Activated naive CD8-positive, alpha-beta T cell treated with anti-CD3 and anti-CD28 coated beads for 36 hours (primary cell): Measurements from ENCODE around the gene ENG. TPM values are rescaled to one million over a fixed set of nuclear protein-coding genes. Genes with fewer than 3 reads are reported as not detected.

Source experiments
- DNase-seq: peaks from one replicate; pipeline ENCODE4 v3.0.0; 2021
- H3K27ac Mint-ChIP-seq: one replicate; pipeline ENCODE4 v1.8.0; 2022; ENCODE audit warnings: mild to moderate bottlenecking, moderate library complexity, mixed read lengths
- H3K27me3 Mint-ChIP-seq: one replicate; pipeline ENCODE4 v1.8.0; 2022; ENCODE audit warnings: mild to moderate bottlenecking, mixed read lengths
- H3K36me3 Mint-ChIP-seq: one replicate; pipeline ENCODE4 v1.8.0; 2021; ENCODE audit warnings: mild to moderate bottlenecking, mixed read lengths
- H3K4me1 Mint-ChIP-seq: one replicate; pipeline ENCODE4 v1.8.0; 2021; ENCODE audit warnings: mixed read lengths
- H3K4me3 Mint-ChIP-seq: one replicate; pipeline ENCODE4 v1.8.0; 2022; ENCODE audit warnings: mild to moderate bottlenecking, moderate library complexity, mixed read lengths
- H3K9me3 Mint-ChIP-seq: one replicate; pipeline ENCODE4 v1.8.0; 2022; ENCODE audit warnings: mixed read lengths
- total RNA-seq, 2 experiments: library from RNA; stranded (reverse); gene quantifications; one replicate each; pipeline ENCODE4 v1.2.3, GENCODE V29; 2021

The ENG gene
- total RNA-seq, 2 experiments from 2014 or later = 17.7 to 18.8 TPM

DNA sequence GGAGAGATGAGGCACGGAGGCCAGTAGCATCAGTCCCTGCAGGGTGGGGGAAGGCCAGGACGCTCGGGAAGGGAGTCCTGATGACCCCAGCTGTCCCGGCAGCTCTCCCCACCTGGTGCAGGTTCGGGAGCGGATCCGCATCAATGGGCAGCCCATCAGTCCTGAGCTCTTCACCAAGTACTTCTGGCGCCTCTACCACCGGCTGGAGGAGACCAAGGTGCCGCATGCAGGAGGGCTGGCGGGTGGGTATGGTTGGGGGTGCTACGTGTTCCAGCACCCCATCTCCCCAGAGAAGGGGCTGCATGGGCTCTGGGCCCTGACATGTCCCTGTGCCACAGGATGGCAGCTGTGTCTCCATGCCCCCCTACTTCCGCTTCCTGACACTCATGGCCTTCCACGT, 47.6 kb downstream of the ENG start:
- peaks cover 12% of the 10 kb centered on the region for H3K36me3 Mint-ChIP-seq
- no peaks in the 10 kb centered on the region for H3K9me3 Mint-ChIP-seq
- no peak overlapping the region for H3K4me3 Mint-ChIP-seq
- no peak for DNase-seq
- no peak overlapping the region for H3K27ac Mint-ChIP-seq
- no peaks in the 10 kb centered on the region for H3K27me3 Mint-ChIP-seq
- peaks cover 13% of the 10 kb centered on the region for H3K4me1 Mint-ChIP-seq

DNA sequence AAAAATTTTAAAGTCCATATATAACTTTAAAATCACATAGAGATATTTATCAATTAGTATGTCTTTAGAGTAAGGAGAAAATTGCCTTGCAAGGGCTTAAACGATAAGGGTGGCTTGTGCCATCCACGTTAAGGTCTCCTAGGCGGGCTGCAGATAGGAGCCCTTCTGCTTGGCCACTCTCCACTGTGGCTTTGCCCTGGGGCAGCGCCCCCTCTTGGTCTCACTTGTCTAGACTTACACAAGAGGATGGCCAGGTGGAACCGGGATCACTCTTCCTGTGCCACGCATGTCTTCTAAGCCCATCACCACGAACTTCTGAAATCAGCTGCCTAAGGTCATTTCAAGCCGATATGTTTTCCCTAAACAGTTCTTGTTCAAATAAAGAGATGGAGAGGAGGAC, 48.8 kb downstream of the ENG start:
- peaks cover 16% of the 10 kb centered on the region for H3K4me1 Mint-ChIP-seq
- peaks cover 10% of the 10 kb centered on the region for H3K36me3 Mint-ChIP-seq
- H3K9me3 Mint-ChIP-seq = no peaks in the 10 kb centered on the region
- H3K27me3 Mint-ChIP-seq = no peaks in the 10 kb centered on the region
- DNase-seq = peak; percentile 43
- H3K4me3 Mint-ChIP-seq = no peak overlapping the region
- H3K27ac Mint-ChIP-seq = peak overlapping the region; percentile 42

DNA sequence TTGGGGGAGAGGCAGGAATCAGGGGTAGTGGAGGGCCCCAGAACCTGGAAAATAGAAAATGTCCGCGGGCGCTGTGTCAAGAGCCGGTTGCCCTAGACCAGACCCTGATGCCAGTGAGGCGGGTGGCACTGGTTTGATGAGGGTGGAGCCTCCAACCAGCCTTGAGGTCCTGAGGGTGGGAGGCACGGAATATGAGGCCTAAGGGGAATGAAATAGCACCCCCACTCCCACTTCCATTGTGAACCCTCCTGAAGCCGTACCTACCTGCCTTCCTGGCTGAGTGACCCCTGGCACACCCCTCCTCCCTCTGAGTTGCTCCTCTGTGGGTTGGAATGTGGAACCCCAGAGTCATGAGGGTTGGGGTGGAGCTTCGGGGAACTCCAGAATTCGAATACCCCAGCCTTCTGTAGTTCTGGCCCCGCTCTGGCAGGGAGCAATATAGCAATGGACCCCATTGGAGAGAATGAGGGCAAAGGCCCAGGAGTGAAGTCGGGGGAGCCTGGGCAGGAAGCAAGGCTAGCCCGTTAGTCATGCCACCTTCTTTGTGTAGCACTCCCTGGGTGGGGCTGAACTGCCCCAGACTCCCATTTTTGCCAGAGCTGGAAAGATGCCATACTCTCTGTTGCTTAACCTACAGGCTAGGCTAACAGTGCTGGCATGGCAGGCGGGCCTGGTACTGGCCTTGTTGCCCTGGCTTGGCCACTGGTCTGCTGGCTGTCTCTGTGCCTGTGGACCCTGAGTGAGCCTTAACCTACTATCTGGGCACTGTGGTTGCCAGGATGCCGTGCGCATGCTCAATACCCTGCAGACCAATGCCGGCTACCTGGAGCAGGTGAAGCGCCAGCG, 50.7 kb downstream of the ENG start:
- peaks cover 16% of the 10 kb centered on the region for H3K4me1 Mint-ChIP-seq
- peaks cover 9% of the 10 kb centered on the region for H3K36me3 Mint-ChIP-seq
- H3K27me3 Mint-ChIP-seq = no peaks in the 10 kb centered on the region
- H3K4me3 Mint-ChIP-seq = peak overlapping the region; percentile 98
- DNase-seq = no peak
- no peaks in the 10 kb centered on the region for H3K9me3 Mint-ChIP-seq
- peak overlapping the region; percentile 97 for H3K27ac Mint-ChIP-seq

DNA sequence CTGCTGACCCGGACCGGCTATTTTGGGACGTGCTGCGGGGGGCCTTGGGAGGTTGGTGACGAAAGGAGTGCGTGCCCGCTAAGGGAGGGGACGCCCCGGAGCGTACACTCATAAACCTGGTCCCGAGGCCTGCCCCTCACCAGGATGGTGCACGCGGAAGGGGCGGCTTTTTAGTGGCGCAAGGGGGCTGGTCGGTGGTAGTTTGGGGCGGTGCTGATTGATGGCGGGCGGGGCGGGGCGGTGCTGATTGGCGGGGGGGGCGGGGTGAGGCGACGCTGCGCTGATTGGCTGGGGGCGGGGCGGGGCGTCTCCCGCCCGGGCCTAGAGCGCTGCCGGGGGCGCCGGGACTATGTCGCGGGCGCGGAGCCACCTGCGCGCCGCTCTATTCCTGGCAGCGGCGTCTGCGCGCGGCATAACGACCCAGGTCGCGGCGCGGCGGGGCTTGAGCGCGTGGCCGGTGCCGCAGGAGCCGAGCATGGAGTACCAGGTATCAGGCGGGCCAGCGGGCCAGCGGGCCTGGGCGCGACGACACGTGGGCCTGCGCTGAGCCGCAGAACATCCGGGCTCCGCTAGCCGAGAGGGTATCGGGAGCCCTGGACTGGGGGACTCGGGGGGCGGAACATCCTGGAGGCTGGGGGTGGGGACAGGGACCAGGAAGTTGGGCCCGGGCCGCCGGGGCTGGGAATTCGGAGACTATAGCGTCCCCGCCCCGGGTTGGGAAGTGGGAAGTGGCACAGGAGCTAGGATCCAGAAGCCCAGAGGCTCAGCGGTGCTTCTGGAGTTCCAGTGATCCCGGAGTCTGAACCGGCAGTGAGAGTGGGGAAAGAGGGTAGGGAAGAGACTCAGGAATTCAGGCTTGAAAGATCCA, 51.6 kb downstream of the ENG start, which contains the start of gene FPGS:
FPGS (plus strand) TSS at position 307 of the 868 bp plus-strand sequence; CDS start at position 350, 43 bp downstream.
- Mint-ChIP-seq H3K4me1 (peaks cover 17% of the 10 kb centered on the region), H3K27ac (peak within 1 kb of the TSS; percentile 97), H3K36me3 (peaks cover 9% of the 10 kb centered on the region), H3K9me3 (no peaks in the 10 kb centered on the region), H3K27me3 (no peaks in the 10 kb centered on the region), H3K4me3 (peak within 1 kb of the TSS; percentile 98)
- DNase-seq = peak; percentile 88

DNA sequence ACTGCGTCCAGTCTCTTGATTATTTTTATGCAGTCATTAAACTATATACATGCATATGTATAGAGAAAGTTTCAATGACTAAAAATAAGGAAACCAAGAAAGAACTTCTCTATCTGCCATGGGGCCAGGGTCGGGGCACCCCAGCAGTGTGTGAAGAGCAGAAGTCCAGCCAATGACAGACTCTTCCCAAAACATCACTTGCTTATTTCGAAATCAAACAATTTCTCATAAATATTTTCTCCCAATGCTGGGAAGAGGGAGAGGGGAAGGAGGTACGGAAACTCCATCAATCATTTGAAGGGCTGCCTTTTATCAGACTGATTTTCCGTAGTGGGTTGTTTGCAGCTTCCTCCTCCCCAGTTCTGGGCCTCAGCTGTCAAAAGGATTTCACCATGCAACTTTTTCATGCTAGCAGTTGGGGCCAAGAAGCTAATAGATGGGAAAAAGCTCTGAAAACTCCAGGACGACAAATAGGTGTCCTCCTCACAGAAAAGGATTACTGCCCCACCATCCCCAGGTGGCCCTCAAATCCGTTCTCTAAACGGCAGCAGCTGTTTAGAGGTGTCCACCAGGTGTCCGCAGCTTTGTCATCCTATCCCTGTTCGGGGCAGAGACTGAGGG, 52.4 kb downstream of the ENG start:
- H3K27ac Mint-ChIP-seq = peak overlapping the region; percentile 84
- no peaks in the 10 kb centered on the region for H3K27me3 Mint-ChIP-seq
- peak overlapping the region; percentile 77 for H3K4me3 Mint-ChIP-seq
- H3K9me3 Mint-ChIP-seq = no peaks in the 10 kb centered on the region
- H3K36me3 Mint-ChIP-seq = peaks cover 9% of the 10 kb centered on the region
- no peak for DNase-seq
- peaks cover 25% of the 10 kb centered on the region for H3K4me1 Mint-ChIP-seq

DNA sequence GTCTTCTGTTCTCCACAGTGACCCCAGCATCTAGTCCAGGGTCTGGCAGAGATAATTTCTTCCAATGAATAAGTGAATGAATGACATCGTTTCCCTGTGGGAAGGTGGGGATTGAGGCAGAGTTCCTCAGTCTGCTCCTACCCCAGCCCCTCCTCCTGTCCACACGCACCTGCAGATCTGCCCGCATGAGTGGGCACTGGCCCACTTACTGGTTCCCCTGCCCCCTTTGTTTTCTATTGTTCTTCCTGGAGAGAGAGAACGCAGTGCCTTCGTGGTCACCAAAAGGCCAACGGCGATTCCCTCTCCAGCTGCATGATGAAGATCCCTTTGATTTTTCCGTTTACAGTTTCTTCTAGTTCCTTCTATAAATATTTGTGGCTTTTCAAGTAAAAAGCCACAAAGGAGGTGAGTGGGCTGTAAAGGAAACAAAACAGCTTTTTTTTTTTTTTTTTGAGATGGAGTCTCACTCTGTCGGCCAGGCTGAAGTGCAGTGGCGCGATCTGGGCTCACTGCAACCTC, 57.5 kb downstream of the ENG start:
- H3K4me3 Mint-ChIP-seq = peak overlapping the region; percentile 57
- H3K27me3 Mint-ChIP-seq = no peaks in the 10 kb centered on the region
- peak overlapping the region; percentile 72 for H3K27ac Mint-ChIP-seq
- H3K9me3 Mint-ChIP-seq = no peaks in the 10 kb centered on the region
- H3K36me3 Mint-ChIP-seq = no peaks in the 10 kb centered on the region
- DNase-seq = no peak
- peaks cover 26% of the 10 kb centered on the region for H3K4me1 Mint-ChIP-seq

DNA sequence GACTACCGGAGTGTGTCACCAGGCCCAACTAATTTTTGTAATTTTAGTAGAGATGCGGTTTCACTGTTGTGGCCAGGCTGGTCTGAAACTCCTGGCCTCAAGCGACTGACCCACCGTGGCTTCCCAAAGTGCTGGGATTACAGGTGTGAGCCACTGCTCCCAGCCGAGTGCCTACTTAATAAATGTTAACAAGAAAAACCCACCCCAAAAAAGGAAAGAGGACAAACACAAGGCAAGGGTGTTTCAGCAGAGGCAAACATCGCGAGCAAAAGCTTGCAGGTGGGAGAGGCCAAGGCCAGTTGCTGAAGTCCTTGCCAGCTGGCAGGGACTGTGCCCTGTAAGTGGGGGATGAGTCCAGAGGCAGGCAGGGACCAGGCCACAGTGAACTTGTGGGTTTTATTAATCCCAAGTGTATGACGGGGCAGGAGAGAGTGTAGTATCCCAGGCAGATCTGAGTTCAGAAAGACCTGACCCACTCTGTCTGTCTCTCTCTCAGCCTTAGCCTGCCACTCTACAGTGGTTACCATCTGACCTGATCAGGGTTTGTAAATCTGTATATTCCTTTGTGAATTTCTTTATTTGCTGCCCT, 58.1 kb downstream of the ENG start:
- H3K9me3 Mint-ChIP-seq = no peaks in the 10 kb centered on the region
- H3K27me3 Mint-ChIP-seq = no peaks in the 10 kb centered on the region
- peak overlapping the region; percentile 72 for H3K27ac Mint-ChIP-seq
- peaks cover 4% of the 10 kb centered on the region for H3K36me3 Mint-ChIP-seq
- H3K4me1 Mint-ChIP-seq = peaks cover 22% of the 10 kb centered on the region
- no peak for DNase-seq
- H3K4me3 Mint-ChIP-seq = no peak overlapping the region

DNA sequence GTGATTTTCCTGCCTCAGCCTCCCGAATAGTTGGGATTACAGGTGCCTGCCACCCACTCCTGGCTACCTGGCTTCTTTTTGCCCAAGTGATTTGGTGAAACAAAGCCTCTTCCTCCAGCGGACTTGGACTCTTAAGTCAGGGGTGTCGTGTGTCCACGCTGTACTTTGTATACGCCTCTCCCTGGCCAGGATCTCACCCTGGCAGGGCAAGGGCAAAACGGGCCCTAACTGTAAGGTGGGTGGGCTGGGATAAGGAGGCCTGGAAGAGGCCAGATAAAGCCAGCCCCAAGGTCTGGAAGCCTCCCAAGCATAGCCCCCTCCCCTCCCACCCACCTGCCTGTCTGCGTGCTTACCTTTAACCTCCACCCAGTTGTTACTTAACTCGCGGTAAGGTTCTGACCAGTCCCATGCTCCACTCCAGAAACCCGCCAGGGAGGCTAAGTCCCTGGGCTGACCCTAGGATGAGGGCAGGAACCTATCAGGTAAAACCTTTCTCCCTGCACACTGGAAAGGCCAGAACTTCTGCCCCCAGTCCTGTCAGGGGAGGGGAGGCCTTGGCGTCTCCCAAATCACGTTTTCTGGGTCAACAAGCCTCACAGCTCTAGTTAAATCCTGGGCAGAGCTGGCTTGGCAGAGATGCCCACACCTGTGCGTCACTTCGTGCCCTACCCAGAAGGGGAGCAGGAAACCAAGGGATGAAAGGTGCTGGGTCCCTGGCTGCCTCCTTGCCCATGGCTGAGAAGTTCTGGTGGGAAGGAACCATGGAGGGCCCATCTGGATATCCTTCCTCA, 60.3 kb downstream of the ENG start:
- DNase-seq = no peak
- Mint-ChIP-seq H3K27me3 (no peaks in the 10 kb centered on the region), H3K9me3 (no peaks in the 10 kb centered on the region), H3K36me3 (peaks cover 18% of the 10 kb centered on the region), H3K27ac (no peak overlapping the region), H3K4me3 (no peak overlapping the region), H3K4me1 (peaks cover 30% of the 10 kb centered on the region)

DNA sequence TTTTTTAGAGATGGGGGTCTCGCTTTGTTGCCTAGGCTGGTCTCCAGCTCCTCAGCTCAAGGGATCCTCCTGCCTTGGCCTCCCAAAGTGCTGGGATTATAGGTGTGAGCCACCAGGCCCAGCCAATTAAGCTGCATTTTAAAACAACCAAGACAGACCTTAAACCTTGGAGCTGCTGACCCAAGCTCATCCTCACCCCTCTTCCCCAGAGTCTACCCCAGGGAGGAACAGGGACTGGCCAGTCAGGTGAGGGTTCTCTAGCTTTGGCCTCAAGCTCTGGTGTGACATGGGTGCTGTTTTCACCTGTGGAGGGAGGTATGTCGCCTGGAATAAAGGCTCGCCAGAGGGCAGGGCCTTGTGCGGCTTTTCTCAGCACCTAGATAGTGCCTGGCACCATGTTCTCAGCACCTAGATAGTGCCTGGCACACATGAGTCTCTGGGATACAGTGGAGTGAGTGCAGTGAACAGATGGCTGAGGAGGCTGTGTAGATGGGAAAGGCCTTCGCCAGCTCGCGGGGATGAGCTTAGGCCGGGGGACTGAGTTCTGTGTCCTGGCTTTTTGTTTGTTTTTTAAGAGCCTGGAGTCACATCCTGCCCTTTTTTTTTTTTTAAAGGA, 61.3 kb downstream of the ENG start:
- DNase-seq = no peak
- H3K4me1 Mint-ChIP-seq = peaks cover 38% of the 10 kb centered on the region
- H3K9me3 Mint-ChIP-seq = no peaks in the 10 kb centered on the region
- no peak overlapping the region for H3K4me3 Mint-ChIP-seq
- H3K27me3 Mint-ChIP-seq = no peaks in the 10 kb centered on the region
- peak overlapping the region; percentile 50 for H3K27ac Mint-ChIP-seq
- H3K36me3 Mint-ChIP-seq = peaks cover 22% of the 10 kb centered on the region

DNA sequence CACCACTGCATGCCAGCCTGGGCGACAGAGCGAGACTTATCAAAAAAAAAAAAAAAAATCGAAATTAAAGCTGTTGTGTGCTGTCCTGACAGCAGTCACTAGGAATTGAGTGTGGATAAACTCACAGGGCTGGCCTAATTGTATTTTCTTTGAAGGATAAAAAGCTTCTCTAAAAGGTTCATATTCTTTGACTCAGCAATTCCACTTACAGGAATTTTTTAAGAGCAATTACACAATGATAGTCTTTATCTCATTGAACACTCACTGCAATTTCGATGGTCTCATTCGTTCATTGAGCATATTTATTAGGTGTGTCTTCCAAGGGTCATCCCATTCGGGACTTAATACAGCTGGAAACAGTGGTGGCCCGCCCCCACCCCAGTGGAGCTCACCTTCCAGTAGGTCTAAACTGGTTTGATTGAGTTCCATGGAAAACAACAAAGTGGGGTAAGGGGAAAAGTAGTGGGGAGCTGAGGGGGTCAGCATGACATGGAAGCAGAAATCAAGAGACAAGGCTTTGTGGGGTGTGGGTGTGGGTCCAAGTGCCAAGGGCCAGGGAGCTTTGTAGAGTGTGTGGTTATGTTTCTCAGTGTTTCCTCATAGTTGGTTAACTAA, 61.9 kb downstream of the ENG start:
- Mint-ChIP-seq H3K27me3 (no peaks in the 10 kb centered on the region), H3K36me3 (peaks cover 26% of the 10 kb centered on the region), H3K9me3 (no peaks in the 10 kb centered on the region), H3K4me3 (no peak overlapping the region), H3K27ac (peak overlapping the region; percentile 54), H3K4me1 (peaks cover 39% of the 10 kb centered on the region)
- DNase-seq = no peak

DNA sequence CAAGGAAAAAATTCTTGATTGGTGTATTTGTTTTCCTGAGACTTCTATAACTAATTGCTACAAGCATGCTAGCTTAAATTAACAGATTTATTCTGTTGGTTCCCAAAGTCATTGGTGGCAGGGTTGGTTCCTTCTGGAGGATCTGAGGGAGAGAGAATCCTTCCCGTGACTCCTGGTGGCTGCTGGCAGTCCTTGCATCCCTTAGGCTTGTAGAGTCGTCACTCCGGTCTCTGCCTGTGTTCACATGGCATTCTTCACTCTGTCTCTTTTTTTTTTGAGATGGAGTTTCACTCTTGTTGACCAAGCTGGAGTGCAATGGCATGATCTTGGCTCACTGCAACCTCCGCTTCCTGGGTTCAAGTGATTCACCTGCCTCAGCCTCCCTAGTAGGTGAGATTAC, 63.4 kb downstream of the ENG start:
- peaks cover 35% of the 10 kb centered on the region for H3K4me1 Mint-ChIP-seq
- H3K4me3 Mint-ChIP-seq = no peak overlapping the region
- H3K27me3 Mint-ChIP-seq = no peaks in the 10 kb centered on the region
- H3K27ac Mint-ChIP-seq = peak overlapping the region; percentile 48
- H3K36me3 Mint-ChIP-seq = peaks cover 39% of the 10 kb centered on the region
- no peak for DNase-seq
- no peaks in the 10 kb centered on the region for H3K9me3 Mint-ChIP-seq

DNA sequence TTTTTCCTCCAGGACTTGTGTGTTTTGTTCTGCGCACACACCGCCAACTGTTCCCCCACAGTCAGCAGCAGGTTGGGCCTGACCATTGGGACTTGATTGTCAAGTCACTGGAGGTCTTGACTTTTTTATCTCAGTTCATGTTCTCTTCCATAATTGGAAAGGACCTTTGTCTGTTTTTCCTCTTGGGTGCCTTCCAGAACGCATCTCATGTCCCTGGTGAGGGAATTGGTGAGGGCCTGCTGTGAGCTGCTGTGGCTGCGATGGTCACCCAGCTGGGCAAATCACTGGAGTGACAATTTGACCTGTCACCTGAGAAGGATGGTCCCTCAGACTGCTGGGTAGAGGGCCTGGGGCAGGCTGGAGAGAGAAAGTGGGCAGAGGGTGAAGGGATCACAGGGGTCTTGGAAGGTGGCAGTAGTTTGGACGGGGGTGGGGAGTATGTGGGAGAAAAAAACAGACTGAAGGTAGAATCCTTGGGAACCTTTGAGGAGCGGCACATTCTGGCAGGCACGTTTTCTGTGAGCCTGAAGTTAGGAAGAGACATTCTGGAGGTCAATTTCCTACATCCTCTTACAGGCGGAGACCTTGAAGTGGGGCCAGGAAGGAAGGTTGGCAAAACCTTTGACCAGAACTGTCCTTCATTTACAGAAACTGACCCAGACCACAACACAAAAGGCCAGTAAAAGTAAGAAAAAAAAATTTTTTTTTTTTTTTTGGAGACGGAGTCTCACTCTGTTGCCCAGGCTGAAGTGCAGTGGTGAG, 64.2 kb downstream of the ENG start:
- Mint-ChIP-seq H3K27ac (peak overlapping the region; percentile 47), H3K9me3 (no peaks in the 10 kb centered on the region), H3K4me1 (peaks cover 32% of the 10 kb centered on the region), H3K36me3 (peaks cover 39% of the 10 kb centered on the region), H3K27me3 (no peaks in the 10 kb centered on the region), H3K4me3 (no peak overlapping the region)
- DNase-seq = no peak

DNA sequence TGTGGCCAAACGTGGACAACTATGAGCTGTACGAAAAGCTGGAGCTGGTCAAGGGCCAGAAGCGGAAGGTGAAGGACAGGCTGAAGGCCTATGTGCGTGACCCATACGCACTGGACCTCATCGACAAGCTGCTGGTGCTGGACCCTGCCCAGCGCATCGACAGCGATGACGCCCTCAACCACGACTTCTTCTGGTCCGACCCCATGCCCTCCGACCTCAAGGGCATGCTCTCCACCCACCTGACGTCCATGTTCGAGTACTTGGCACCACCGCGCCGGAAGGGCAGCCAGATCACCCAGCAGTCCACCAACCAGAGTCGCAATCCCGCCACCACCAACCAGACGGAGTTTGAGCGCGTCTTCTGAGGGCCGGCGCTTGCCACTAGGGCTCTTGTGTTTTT, 65.3 kb downstream of the ENG start:
- Mint-ChIP-seq H3K27me3 (no peaks in the 10 kb centered on the region), H3K4me3 (no peak overlapping the region), H3K9me3 (no peaks in the 10 kb centered on the region), H3K4me1 (peaks cover 39% of the 10 kb centered on the region), H3K27ac (peak overlapping the region; percentile 69), H3K36me3 (peaks cover 39% of the 10 kb centered on the region)
- no peak for DNase-seq
